Adipocyte (in vitro differentiated cells): ENCODE data around the gene FRS2.

Experiments
- DNase-seq: peaks from one replicate; pipeline ENCODE4 v3.0.0-alpha.2; 2015; ENCODE audit warnings: low read depth
- H3K27me3 ChIP-seq: replicated peaks from 2 replicates; pipeline ENCODE4 v1.7.0; 2013; ENCODE audit warnings: mild to moderate bottlenecking, low read length, moderate library complexity; ENCODE audit not compliant: control insufficient read depth, insufficient read depth
- H3K36me3 ChIP-seq: 2 replicates; pipeline ENCODE4 v1.7.0; 2013; ENCODE audit warnings: low read length, mild to moderate bottlenecking, moderate library complexity; ENCODE audit not compliant: control insufficient read depth, insufficient read depth, severe bottlenecking
- H3K4me1 ChIP-seq: 2 replicates; pipeline ENCODE4 v1.7.0; 2013; ENCODE audit warnings: mild to moderate bottlenecking, low read length, moderate library complexity; ENCODE audit not compliant: control insufficient read depth, insufficient read depth
- H3K4me3 ChIP-seq: 2 replicates; pipeline ENCODE4 v1.7.0; 2013; ENCODE audit warnings: mild to moderate bottlenecking, low read length, moderate library complexity
- H3K9ac ChIP-seq: 2 replicates; pipeline ENCODE4 v1.7.0; 2013; ENCODE audit warnings: mild to moderate bottlenecking, low read length, moderate library complexity
- H3K9me3 ChIP-seq: 2 replicates; pipeline ENCODE4 v1.7.0; 2013; ENCODE audit warnings: mild to moderate bottlenecking, low read length, moderate library complexity; ENCODE audit not compliant: control insufficient read depth

FRS2 gene

DNA sequence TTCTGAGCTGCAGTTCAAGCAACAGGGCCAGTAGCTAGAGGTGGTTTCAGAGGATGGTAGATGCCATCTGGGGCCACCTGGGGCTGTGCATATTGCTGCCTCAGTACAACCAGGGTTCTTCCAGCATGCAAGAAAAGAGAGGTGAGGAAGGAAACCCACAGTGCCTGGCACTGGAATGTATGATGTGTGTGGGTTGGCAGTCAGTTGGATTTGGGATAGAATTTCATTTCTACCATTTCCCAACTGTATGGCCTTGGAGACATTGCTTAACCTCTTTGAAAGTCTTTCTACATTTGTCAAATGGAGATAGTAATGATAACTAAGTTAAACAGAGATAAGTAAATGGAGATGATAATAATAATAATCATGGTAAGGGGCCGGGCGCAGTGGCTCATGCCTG lies 150.7 kb downstream of the FRS2 start:
- Histone ChIP-seq H3K9ac (no peak overlapping the region), H3K9me3 (no peaks in the 10 kb centered on the region), H3K4me3 (no peak overlapping the region), H3K36me3 (no peaks in the 10 kb centered on the region), H3K4me1 (peaks cover 4% of the 10 kb centered on the region), H3K27me3 (peaks cover 6% of the 10 kb centered on the region)
- no peak for DNase-seq

DNA sequence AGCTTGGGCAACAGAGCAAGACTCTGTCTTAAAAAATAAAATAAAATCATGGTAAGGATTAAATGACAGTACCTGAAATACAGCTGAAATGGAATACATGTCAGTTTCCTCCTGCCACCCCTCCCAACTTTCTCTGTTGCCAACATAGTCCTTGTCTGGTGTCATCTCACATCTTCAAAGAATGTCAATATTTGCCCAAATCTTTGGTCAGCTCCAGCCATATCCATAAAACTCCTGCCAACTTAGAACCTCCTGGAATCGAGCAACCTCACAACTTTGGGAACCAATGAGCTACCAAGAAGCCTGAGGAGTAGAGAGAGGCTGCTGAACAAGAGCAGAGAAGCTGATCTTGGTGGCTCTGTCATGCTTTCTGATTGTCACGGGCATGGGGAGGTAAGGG lies 151.4 kb downstream of the FRS2 start:
- DNase-seq = no peak
- no peaks in the 10 kb centered on the region for H3K36me3 ChIP-seq
- peaks cover 4% of the 10 kb centered on the region for H3K4me1 ChIP-seq
- H3K27me3 ChIP-seq = peaks cover 4% of the 10 kb centered on the region
- H3K9ac ChIP-seq = no peak overlapping the region
- H3K4me3 ChIP-seq = no peak overlapping the region
- no peaks in the 10 kb centered on the region for H3K9me3 ChIP-seq

DNA sequence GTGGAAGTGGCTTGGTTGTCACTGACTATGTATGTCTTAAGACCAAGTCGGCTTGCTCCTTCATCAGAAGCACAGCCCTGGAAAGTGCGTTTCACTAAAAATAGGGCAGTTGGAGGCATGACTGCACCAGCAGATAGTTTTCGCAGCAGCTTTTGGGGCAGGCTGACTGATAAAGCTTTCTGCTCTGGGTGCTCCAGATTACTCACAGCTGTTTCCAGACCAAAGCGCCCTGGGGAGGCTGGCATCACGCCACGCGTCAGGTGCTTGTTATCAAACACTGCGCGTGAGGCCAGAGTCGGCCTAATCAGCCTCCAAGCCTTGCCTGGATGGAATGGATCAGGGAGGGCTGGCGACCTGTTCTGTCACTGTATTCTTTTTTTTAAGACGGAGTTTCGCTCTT lies 153.8 kb downstream of the FRS2 start:
- Histone ChIP-seq H3K4me3 (no peak overlapping the region), H3K27me3 (peaks cover 4% of the 10 kb centered on the region), H3K9ac (no peak overlapping the region), H3K36me3 (no peaks in the 10 kb centered on the region), H3K4me1 (peaks cover 4% of the 10 kb centered on the region), H3K9me3 (no peaks in the 10 kb centered on the region)
- DNase-seq = no peak

DNA sequence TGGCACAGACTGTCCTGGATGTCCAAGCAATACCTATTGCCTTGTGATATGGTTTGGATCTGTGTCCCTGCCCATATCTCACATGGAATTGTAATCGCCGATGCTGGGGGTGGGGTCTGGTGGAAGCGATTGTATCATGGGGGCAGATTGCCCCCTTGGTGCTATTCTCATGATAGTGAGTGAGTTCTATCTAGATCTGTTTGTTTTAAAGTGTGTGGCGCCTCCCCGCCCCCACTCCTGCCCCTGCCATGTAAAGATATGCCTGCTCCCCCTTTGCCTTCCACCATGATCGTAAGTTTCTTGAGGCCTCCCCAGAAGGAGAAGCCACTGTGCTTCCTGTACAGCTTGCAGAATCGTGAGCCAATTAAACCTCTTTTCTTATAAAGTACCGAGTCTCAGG lies 157.3 kb downstream of the FRS2 start:
- no peak overlapping the region for H3K4me3 ChIP-seq
- no peaks in the 10 kb centered on the region for H3K4me1 ChIP-seq
- peaks cover 4% of the 10 kb centered on the region for H3K27me3 ChIP-seq
- no peaks in the 10 kb centered on the region for H3K9me3 ChIP-seq
- H3K36me3 ChIP-seq = no peaks in the 10 kb centered on the region
- no peak for DNase-seq
- no peak overlapping the region for H3K9ac ChIP-seq
